H9 (cell line): ENCODE data around the gene PARK7. TPM values are rescaled to one million over a fixed set of nuclear protein-coding genes. Genes with fewer than 3 reads are reported as not detected.

Source experiments
- DNase-seq: peaks from one replicate; pipeline ENCODE4 v3.0.0-alpha.2; 2017
- H2AFZ ChIP-seq: one replicate; pipeline ENCODE4 v1.6.1; 2013; ENCODE audit warnings: mild to moderate bottlenecking, low read length, control low read depth, moderate library complexity
- H2AK5ac ChIP-seq: 2 replicates; pipeline ENCODE4 v1.6.1; 2013; ENCODE audit warnings: low read length, control low read depth, mixed read lengths; ENCODE audit not compliant: insufficient read length
- H2BK120ac ChIP-seq: one replicate; pipeline ENCODE4 v1.6.1; 2013; ENCODE audit warnings: low read depth, mild to moderate bottlenecking, low read length, control low read depth, inconsistent platforms; ENCODE audit not compliant: poor library complexity, severe bottlenecking
- H2BK12ac ChIP-seq: 2 replicates; pipeline ENCODE4 v1.6.1; 2013; ENCODE audit warnings: low read length, control low read depth, mixed read lengths, low read depth; ENCODE audit not compliant: insufficient read length
- H2BK15ac ChIP-seq: 2 replicates; pipeline ENCODE4 v1.6.1; 2013; ENCODE audit warnings: low read depth, low read length, control low read depth
- H2BK20ac ChIP-seq: one replicate; pipeline ENCODE4 v1.6.1; 2013; ENCODE audit warnings: low read depth, mild to moderate bottlenecking, low read length, control low read depth, inconsistent platforms; ENCODE audit not compliant: poor library complexity, severe bottlenecking
- H2BK5ac ChIP-seq: 2 replicates; pipeline ENCODE4 v1.6.1; 2013; ENCODE audit warnings: low read length, control low read depth, mixed read lengths; ENCODE audit not compliant: insufficient read length
- H3K14ac ChIP-seq: 2 replicates; pipeline ENCODE4 v1.6.1; 2013; ENCODE audit warnings: low read length, control low read depth; ENCODE audit not compliant: insufficient read depth
- H3K18ac ChIP-seq: 2 replicates; pipeline ENCODE4 v1.6.1; 2013; ENCODE audit warnings: low read depth, mild to moderate bottlenecking, mixed read lengths, low read length, control low read depth; ENCODE audit not compliant: insufficient read length
- H3K23ac ChIP-seq: 2 replicates; pipeline ENCODE4 v1.6.1; 2013; ENCODE audit warnings: low read length, control low read depth, mixed read lengths, low read depth; ENCODE audit not compliant: insufficient read length
- H3K23me2 ChIP-seq: 2 replicates; pipeline ENCODE4 v1.6.1; 2013; ENCODE audit warnings: low read depth, mild to moderate bottlenecking, mixed read lengths, low read length, control low read depth; ENCODE audit not compliant: insufficient read length, poor library complexity, severe bottlenecking
- H3K27ac ChIP-seq: 2 replicates; pipeline ENCODE4 v1.5.1; 2013; ENCODE audit warnings: low read length, control low read depth, mixed read lengths, low read depth; ENCODE audit not compliant: insufficient read length
- H3K27me3 ChIP-seq: 2 replicates; pipeline ENCODE4 v1.6.1; 2013; ENCODE audit warnings: low read length, control low read depth, inconsistent platforms; ENCODE audit not compliant: insufficient read depth
- H3K4ac ChIP-seq: 2 replicates; pipeline ENCODE4 v1.6.1; 2013; ENCODE audit warnings: low read depth, mild to moderate bottlenecking, control low read depth, inconsistent platforms, low read length, moderate library complexity
- H3K4me1 ChIP-seq: 2 replicates; pipeline ENCODE4 v1.6.1; 2013; ENCODE audit warnings: low read length, control low read depth, inconsistent platforms; ENCODE audit not compliant: insufficient read depth
- H3K4me2 ChIP-seq: 2 replicates; pipeline ENCODE4 v1.6.1; 2013; ENCODE audit warnings: low read length, control low read depth, mixed read lengths; ENCODE audit not compliant: insufficient read length, insufficient read depth
- H3K56ac ChIP-seq: 2 replicates; pipeline ENCODE4 v1.6.1; 2013; ENCODE audit warnings: low read depth, mild to moderate bottlenecking, mixed read lengths, low read length, control low read depth; ENCODE audit not compliant: insufficient read length
- H3K79me1 ChIP-seq: 2 replicates; pipeline ENCODE4 v1.6.1; 2013; ENCODE audit warnings: low read depth, mild to moderate bottlenecking, moderate library complexity, low read length, control low read depth, inconsistent platforms; ENCODE audit not compliant: insufficient read depth, poor library complexity, severe bottlenecking
- H3K79me2 ChIP-seq: 2 replicates; pipeline ENCODE4 v1.6.1; 2013; ENCODE audit warnings: low read length, control low read depth, inconsistent platforms; ENCODE audit not compliant: insufficient read depth
- H3K9ac ChIP-seq: 2 replicates; pipeline ENCODE4 v1.6.1; 2013; ENCODE audit warnings: low read length, control low read depth, mixed read lengths; ENCODE audit not compliant: insufficient read length; ENCODE audit errors: extremely low read depth
- H3K9me3 ChIP-seq: one replicate; pipeline ENCODE4 v1.6.1; 2013; ENCODE audit warnings: low read depth, low read length, inconsistent platforms; ENCODE audit not compliant: control insufficient read depth
- H3T11ph ChIP-seq: one replicate; pipeline ENCODE4 v1.6.1; 2013; ENCODE audit warnings: mild to moderate bottlenecking, low read length, control low read depth, inconsistent platforms
- H4K20me1 ChIP-seq: one replicate; pipeline ENCODE4 v1.6.1; 2013; ENCODE audit not compliant: control insufficient read depth, insufficient read length, insufficient read depth
- H4K5ac ChIP-seq: 2 replicates; pipeline ENCODE4 v1.6.1; 2013; ENCODE audit warnings: low read depth, mild to moderate bottlenecking, mixed read lengths, low read length, control low read depth; ENCODE audit not compliant: insufficient read length
- H4K8ac ChIP-seq: replicated peaks from 2 replicates; pipeline ENCODE4 v1.6.1; 2013; ENCODE audit warnings: low read length, control low read depth, mixed read lengths, low read depth; ENCODE audit not compliant: insufficient read length
- H4K91ac ChIP-seq: 2 replicates; pipeline ENCODE4 v1.6.1; 2013; ENCODE audit warnings: low read depth, mild to moderate bottlenecking, moderate library complexity, mixed read lengths, low read length, control low read depth; ENCODE audit not compliant: insufficient read length
- H3K27ac Mint-ChIP-seq, 3 experiments: 2 replicates in 2 of 3; 3 replicates in 1 of 3; pipeline ENCODE4 v1.8.0; 2020 to 2021; ENCODE audit warnings: mixed read lengths in 3 of 3, mild to moderate bottlenecking in 1 of 3, moderate library complexity in 1 of 3
- H3K27me3 Mint-ChIP-seq: 2 replicates; pipeline ENCODE4 v1.8.0; 2021; ENCODE audit warnings: low read depth, mild to moderate bottlenecking, moderate library complexity, mixed read lengths
- H3K36me3 Mint-ChIP-seq, 3 experiments: 2 replicates in 2 of 3; 3 replicates in 1 of 3; pipeline ENCODE4 v1.8.0; 2020 to 2021; ENCODE audit warnings: low read depth in 3 of 3, mixed read lengths in 3 of 3; ENCODE audit not compliant: insufficient read depth in 1 of 3
- H3K4me1 Mint-ChIP-seq, 2 experiments: 2 replicates each; pipeline ENCODE4 v1.8.0; 2020; ENCODE audit warnings: mixed read lengths in 2 of 2
- H3K4me3 Mint-ChIP-seq, 2 experiments: 2 replicates in 1 of 2; 3 replicates in 1 of 2; pipeline ENCODE4 v1.8.0; 2020 to 2021; ENCODE audit warnings: mild to moderate bottlenecking in 2 of 2, mixed read lengths in 2 of 2, moderate library complexity in 1 of 2
- H3K9me3 Mint-ChIP-seq, 2 experiments: 2 replicates in 1 of 2; 3 replicates in 1 of 2; pipeline ENCODE4 v1.8.0; 2020; ENCODE audit warnings: mild to moderate bottlenecking in 2 of 2, mixed read lengths in 2 of 2, moderate library complexity in 1 of 2
- WGBS: extraction: QIAGEN DNeasy Blood & Tissue Kit; methylation state at CpG from one replicate; pipeline ENCODE4 v1.1.7; 2013; ENCODE audit warnings: missing lambda C conversion rate, low lambda C conversion rate, mixed read lengths; ENCODE audit not compliant: insufficient read length; ENCODE audit errors: extremely low coverage; 5-methylcytosine and 5-hydroxymethylcytosine counted together
- total RNA-seq: library from RNA; stranded (reverse); gene quantifications from 2 replicates; pipeline ENCODE4 v1.2.1, GENCODE V29; 2021
- TF ChIP-seq, protein P1 (sequence below): fragments of 200-600 bp; sonication (generic); conservative IDR thresholded peaks from 3 replicates; pipeline ENCODE4 v1.8.0; 2021; ENCODE audit warnings: antibody characterized with exemption, mild to moderate bottlenecking

The PARK7 gene
- total RNA-seq, 1 experiment from 2014 or later = 370 TPM

GRCh38 chr1:7975212-7975865 is 13.8 kb downstream of the PARK7 start:
- H2BK120ac ChIP-seq = no peak overlapping the region
- H3K56ac ChIP-seq = no peak overlapping the region
- H2BK5ac ChIP-seq = no peak overlapping the region
- no peaks in the 10 kb centered on the region for H4K20me1 ChIP-seq
- H3K18ac ChIP-seq = no peak overlapping the region
- H3K23ac ChIP-seq = no peak overlapping the region
- Mint-ChIP-seq H3K27me3 (no peaks in the 10 kb centered on the region), H3K36me3 (peaks cover 53 to 74% (median 59%) of the 10 kb centered on the region in 3 experiments), H3K4me1 (peaks cover 2% of the 10 kb centered on the region in 2 experiments), H3K4me3 (no peak overlapping the region), H3K27ac (no peak overlapping the region), H3K9me3 (no peaks in the 10 kb centered on the region)
- no peaks in the 10 kb centered on the region; the same call in 1 of the 2 replicates for H3K79me2 ChIP-seq
- H4K91ac ChIP-seq = no peak overlapping the region
- TF ChIP-seq, protein P1, sequence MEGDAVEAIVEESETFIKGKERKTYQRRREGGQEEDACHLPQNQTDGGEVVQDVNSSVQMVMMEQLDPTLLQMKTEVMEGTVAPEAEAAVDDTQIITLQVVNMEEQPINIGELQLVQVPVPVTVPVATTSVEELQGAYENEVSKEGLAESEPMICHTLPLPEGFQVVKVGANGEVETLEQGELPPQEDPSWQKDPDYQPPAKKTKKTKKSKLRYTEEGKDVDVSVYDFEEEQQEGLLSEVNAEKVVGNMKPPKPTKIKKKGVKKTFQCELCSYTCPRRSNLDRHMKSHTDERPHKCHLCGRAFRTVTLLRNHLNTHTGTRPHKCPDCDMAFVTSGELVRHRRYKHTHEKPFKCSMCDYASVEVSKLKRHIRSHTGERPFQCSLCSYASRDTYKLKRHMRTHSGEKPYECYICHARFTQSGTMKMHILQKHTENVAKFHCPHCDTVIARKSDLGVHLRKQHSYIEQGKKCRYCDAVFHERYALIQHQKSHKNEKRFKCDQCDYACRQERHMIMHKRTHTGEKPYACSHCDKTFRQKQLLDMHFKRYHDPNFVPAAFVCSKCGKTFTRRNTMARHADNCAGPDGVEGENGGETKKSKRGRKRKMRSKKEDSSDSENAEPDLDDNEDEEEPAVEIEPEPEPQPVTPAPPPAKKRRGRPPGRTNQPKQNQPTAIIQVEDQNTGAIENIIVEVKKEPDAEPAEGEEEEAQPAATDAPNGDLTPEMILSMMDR = peak; percentile 97
- no peak overlapping the region for H3K4ac ChIP-seq
- no peak overlapping the region for H2BK20ac ChIP-seq
- H2AK5ac ChIP-seq = no peak overlapping the region
- DNase-seq = peak; percentile 90
- H4K8ac ChIP-seq = no peak overlapping the region
- no peak overlapping the region for H3K14ac ChIP-seq
- H2AFZ ChIP-seq = no peak overlapping the region
- no peak overlapping the region for H2BK15ac ChIP-seq
- H3T11ph ChIP-seq = no peak overlapping the region
- H3K27ac ChIP-seq = no peak overlapping the region
- H3K9ac ChIP-seq = no peak overlapping the region
- no peaks in the 10 kb centered on the region for H3K4me1 ChIP-seq
- WGBS = no CpG with 5 or more reads among the region's 8 CpGs
- H3K79me1 ChIP-seq = peaks cover 6% of the 10 kb centered on the region
- no peak overlapping the region for H3K4me2 ChIP-seq
- H2BK12ac ChIP-seq = no peak overlapping the region
- H4K5ac ChIP-seq = no peak overlapping the region
- H3K27me3 ChIP-seq = no peaks in the 10 kb centered on the region
- H3K23me2 ChIP-seq = no peaks in the 10 kb centered on the region
- H3K9me3 ChIP-seq = no peaks in the 10 kb centered on the region
